ENCODE data around the gene COL6A2.

COL6A2 gene

DNA sequence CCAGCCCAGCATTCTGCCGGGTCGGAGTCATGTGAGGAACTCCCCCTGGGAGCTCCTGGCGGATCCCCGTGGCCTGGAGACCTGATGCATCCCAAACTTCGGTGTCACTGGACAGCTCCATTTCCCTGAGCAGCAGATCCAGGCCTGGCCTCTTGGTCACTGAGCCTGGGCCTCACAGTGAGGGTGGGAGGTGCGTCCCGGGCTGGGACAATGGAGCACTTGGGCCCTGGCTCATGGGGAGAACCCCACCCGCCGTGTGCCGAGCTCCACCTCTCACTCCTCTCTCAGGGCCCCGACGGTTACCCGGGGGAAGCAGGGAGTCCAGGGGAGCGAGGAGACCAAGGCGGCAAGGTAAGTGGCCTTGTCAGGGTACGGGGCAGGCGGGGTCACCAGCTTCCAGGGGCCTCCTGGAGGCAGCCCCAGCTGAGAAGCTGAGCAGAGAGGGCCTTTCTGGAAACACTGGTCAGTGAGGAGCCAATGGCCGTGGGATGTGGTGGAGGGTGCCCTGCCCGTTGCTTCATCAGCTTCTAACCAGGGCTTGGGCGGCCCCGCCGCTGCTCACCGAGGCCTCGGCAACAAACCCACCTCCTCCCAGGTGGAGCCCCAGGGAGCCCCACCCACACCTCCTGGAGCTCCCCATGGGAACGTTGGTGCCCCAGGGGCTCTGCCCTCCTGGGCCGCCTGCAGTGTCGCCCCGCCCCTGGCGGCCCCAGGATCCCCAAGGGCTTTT lies 19.8 kb downstream of the COL6A2 start:
- Histone ChIP-seq H3K4me2 (ENCODE audit: low read length) (no peak overlapping the region), H3K36me3 (ENCODE audit: control insufficient read depth, low read length) (no peaks in the 10 kb centered on the region), H4K20me1 (ENCODE audit: control insufficient read depth, insufficient read depth, low read depth, low read length) (no peaks in the 10 kb centered on the region), H3K9me3 (ENCODE audit: control insufficient read depth, insufficient read depth, low read length) (peaks cover 21% of the 10 kb centered on the region; the same call in 1 of the 2 replicates), H3K27me3 (ENCODE audit: control insufficient read depth, low read length) (no peaks in the 10 kb centered on the region), H3K27ac (ENCODE audit: low read depth, low read length) (no peak overlapping the region), H3K79me2 (ENCODE audit: control insufficient read depth, low read length) (no peaks in the 10 kb centered on the region), H3K4me1 (ENCODE audit: control insufficient read depth, low read length) (no peaks in the 10 kb centered on the region), H3K4me3 (ENCODE audit: low read length) (no peak overlapping the region), H3K9me2 (replicated peaks; ENCODE audit: control insufficient read depth, low read length) (no peaks in the 10 kb centered on the region), H3F3A (ENCODE audit: control insufficient read depth, insufficient read depth) (no peaks in the 10 kb centered on the region)
- no peak for TF ChIP-seq EZH2phosphoT487 (IDR thresholded peaks at IDR 0.05; ENCODE audit: borderline replicate concordance, low read length)

DNA sequence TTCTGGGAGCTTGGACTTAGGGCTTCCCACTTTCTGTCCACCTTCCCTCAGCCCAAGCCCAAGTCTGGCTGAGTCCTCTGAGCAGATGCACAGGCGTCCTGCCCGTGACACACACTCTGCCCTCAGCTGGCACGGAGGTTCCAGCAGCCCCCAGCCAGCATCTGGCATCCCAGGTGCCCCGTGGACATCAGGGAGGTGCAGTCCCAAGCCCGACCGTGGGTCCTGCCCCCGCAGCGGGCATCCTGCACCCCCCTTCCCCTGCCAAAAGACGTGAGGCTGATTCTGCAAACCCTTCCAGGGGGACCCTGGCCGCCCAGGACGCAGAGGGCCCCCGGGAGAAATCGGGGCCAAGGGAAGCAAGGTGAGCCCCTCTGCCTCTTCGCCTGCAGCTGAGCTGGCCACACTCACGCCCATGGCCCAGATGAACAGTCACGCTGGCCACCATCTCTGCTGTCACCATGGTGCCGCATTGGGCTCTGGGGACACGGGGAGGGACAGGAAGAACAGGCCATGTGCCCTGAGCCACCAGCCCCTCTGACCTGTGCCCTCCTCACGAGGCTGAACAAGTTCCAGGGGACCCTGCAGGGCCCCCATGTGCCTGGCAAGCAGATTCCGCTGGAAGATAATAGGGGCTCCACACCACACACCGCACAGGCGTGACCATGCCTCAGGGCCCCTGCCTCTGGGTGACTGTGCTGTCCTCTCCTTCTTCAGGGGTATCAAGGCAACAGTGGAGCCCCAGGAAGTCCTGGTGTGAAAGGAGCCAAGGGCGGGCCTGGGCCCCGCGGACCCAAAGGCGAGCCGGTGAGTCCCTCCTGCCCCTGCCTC lies 20.6 kb downstream of the COL6A2 start:
- H3K79me2 ChIP-seq (ENCODE audit: control insufficient read depth, low read length) = no peaks in the 10 kb centered on the region
- H3K27me3 ChIP-seq (ENCODE audit: control insufficient read depth, low read length) = no peaks in the 10 kb centered on the region
- H3K36me3 ChIP-seq (ENCODE audit: control insufficient read depth, low read length) = no peaks in the 10 kb centered on the region
- no peaks in the 10 kb centered on the region for H3K9me2 ChIP-seq (replicated peaks; ENCODE audit: control insufficient read depth, low read length)
- no peak overlapping the region for H3K27ac ChIP-seq (ENCODE audit: low read depth, low read length)
- no peak overlapping the region for H3K4me2 ChIP-seq (ENCODE audit: low read length)
- no peaks in the 10 kb centered on the region for H3K4me1 ChIP-seq (ENCODE audit: control insufficient read depth, low read length)
- peaks cover 20% of the 10 kb centered on the region; the same call in 1 of the 2 replicates for H3K9me3 ChIP-seq (ENCODE audit: control insufficient read depth, insufficient read depth, low read length)
- H3F3A ChIP-seq (ENCODE audit: control insufficient read depth, insufficient read depth) = no peaks in the 10 kb centered on the region
- H4K20me1 ChIP-seq (ENCODE audit: control insufficient read depth, insufficient read depth, low read depth, low read length) = no peaks in the 10 kb centered on the region
- TF ChIP-seq EZH2phosphoT487 (IDR thresholded peaks at IDR 0.05; ENCODE audit: borderline replicate concordance, low read length) = no peak
- TF ChIP-seq, protein P1, sequence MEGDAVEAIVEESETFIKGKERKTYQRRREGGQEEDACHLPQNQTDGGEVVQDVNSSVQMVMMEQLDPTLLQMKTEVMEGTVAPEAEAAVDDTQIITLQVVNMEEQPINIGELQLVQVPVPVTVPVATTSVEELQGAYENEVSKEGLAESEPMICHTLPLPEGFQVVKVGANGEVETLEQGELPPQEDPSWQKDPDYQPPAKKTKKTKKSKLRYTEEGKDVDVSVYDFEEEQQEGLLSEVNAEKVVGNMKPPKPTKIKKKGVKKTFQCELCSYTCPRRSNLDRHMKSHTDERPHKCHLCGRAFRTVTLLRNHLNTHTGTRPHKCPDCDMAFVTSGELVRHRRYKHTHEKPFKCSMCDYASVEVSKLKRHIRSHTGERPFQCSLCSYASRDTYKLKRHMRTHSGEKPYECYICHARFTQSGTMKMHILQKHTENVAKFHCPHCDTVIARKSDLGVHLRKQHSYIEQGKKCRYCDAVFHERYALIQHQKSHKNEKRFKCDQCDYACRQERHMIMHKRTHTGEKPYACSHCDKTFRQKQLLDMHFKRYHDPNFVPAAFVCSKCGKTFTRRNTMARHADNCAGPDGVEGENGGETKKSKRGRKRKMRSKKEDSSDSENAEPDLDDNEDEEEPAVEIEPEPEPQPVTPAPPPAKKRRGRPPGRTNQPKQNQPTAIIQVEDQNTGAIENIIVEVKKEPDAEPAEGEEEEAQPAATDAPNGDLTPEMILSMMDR (IDR thresholded peaks at IDR 0.05; ENCODE audit: low read depth, low read length, poor library complexity, severe bottlenecking) = no peak
- H3K4me3 ChIP-seq (ENCODE audit: low read length) = no peak overlapping the region

DNA sequence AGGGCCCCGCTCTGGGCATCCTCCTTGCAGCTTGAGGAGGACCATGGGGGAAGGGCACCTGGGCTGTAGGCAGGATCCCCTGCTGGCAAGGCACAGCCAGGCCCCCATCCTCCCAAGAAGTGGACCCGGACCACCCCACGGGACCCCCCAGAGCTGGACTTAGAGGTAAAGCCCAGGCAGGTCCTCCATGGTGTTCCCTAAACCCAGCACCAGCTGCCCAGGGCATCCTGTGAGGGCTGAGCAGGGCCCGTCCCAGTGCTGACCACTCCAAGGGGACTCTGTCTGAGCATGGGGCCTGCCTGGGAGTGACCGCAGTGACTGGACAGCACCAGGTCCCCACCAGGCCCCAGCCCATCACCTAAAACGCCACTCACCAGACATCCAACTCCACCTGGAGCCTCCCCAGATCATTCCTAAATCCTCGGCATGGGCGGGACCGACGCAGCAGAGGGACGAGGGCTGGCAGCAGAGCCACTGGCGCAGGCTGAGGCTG lies 21.3 kb downstream of the COL6A2 start:
- no peaks in the 10 kb centered on the region for H3K27me3 ChIP-seq (ENCODE audit: control insufficient read depth, low read length)
- no peak overlapping the region for H3K27ac ChIP-seq (ENCODE audit: low read depth, low read length)
- no peak overlapping the region for H3K4me3 ChIP-seq (ENCODE audit: low read length)

More for the DNA sequence above, 21.3 kb downstream of the COL6A2 start:
- Histone ChIP-seq H3K4me2 (ENCODE audit: low read length) (no peak overlapping the region), H3K36me3 (ENCODE audit: control insufficient read depth, low read length) (no peaks in the 10 kb centered on the region), H3K79me2 (ENCODE audit: control insufficient read depth, low read length) (no peaks in the 10 kb centered on the region), H3K4me1 (ENCODE audit: control insufficient read depth, low read length) (no peaks in the 10 kb centered on the region), H3K9me3 (ENCODE audit: control insufficient read depth, insufficient read depth, low read length) (peaks cover 21% of the 10 kb centered on the region; the same call in 1 of the 2 replicates), H3F3A (ENCODE audit: control insufficient read depth, insufficient read depth) (no peaks in the 10 kb centered on the region), H3K9me2 (replicated peaks; ENCODE audit: control insufficient read depth, low read length) (no peaks in the 10 kb centered on the region), H4K20me1 (ENCODE audit: control insufficient read depth, insufficient read depth, low read depth, low read length) (no peaks in the 10 kb centered on the region)
- TF ChIP-seq, protein P1 (IDR thresholded peaks at IDR 0.05; ENCODE audit: low read depth, low read length, poor library complexity, severe bottlenecking) = no peak
- no peak for TF ChIP-seq EZH2phosphoT487 (IDR thresholded peaks at IDR 0.05; ENCODE audit: borderline replicate concordance, low read length)

All from DOHH2 (cell line).